ENCODE measurements around the gene MEGF6.
A peak's percentile ranks its signal among the peaks of the same experiment; 100 is the strongest.

The MEGF6 gene

DNA sequence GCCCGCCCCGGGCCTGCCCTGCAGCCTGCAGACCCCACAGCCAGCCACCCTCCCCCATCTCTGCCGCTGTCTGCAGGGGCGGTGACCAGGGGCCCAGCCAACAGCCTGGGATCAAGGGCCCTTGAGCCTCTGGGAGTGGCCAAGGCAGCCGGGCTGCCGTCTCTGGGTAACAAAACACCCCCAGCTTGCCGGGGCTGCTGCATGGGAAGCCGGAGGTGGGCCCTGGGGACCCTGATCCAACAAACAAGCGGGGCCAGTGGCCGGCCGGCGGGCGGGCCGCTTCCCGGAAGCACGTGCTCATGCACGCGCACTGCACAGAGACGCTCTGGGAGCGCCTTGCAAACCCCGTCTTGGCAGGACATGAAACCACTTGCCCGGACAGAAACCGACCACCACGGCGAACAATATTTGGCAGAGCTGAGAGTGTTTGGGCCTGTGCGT lies 13.2 kb downstream of the MEGF6 start:
- TF ChIP-seq, protein P1, sequence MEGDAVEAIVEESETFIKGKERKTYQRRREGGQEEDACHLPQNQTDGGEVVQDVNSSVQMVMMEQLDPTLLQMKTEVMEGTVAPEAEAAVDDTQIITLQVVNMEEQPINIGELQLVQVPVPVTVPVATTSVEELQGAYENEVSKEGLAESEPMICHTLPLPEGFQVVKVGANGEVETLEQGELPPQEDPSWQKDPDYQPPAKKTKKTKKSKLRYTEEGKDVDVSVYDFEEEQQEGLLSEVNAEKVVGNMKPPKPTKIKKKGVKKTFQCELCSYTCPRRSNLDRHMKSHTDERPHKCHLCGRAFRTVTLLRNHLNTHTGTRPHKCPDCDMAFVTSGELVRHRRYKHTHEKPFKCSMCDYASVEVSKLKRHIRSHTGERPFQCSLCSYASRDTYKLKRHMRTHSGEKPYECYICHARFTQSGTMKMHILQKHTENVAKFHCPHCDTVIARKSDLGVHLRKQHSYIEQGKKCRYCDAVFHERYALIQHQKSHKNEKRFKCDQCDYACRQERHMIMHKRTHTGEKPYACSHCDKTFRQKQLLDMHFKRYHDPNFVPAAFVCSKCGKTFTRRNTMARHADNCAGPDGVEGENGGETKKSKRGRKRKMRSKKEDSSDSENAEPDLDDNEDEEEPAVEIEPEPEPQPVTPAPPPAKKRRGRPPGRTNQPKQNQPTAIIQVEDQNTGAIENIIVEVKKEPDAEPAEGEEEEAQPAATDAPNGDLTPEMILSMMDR (IDR thresholded peaks at IDR 0.05; ENCODE audit: insufficient read depth, low read depth, low read length, missing control alignments), result no peak
- no peak overlapping the region for H3K4me3 ChIP-seq (ENCODE audit: low read depth, low read length)
- peak; percentile 35 for DNase-seq (ENCODE audit: low read depth)

- no peak overlapping the region for H3K4me3 ChIP-seq (ENCODE audit: low read depth, low read length)
- TF ChIP-seq, protein P1 (IDR thresholded peaks at IDR 0.05; ENCODE audit: insufficient read depth, low read depth, low read length, missing control alignments), result no peak
- DNase-seq (ENCODE audit: low read depth), result peak; percentile 14
These were observed 13.7 kb downstream of the MEGF6 start for GRCh38 chr1:3597599-3597964.

DNA sequence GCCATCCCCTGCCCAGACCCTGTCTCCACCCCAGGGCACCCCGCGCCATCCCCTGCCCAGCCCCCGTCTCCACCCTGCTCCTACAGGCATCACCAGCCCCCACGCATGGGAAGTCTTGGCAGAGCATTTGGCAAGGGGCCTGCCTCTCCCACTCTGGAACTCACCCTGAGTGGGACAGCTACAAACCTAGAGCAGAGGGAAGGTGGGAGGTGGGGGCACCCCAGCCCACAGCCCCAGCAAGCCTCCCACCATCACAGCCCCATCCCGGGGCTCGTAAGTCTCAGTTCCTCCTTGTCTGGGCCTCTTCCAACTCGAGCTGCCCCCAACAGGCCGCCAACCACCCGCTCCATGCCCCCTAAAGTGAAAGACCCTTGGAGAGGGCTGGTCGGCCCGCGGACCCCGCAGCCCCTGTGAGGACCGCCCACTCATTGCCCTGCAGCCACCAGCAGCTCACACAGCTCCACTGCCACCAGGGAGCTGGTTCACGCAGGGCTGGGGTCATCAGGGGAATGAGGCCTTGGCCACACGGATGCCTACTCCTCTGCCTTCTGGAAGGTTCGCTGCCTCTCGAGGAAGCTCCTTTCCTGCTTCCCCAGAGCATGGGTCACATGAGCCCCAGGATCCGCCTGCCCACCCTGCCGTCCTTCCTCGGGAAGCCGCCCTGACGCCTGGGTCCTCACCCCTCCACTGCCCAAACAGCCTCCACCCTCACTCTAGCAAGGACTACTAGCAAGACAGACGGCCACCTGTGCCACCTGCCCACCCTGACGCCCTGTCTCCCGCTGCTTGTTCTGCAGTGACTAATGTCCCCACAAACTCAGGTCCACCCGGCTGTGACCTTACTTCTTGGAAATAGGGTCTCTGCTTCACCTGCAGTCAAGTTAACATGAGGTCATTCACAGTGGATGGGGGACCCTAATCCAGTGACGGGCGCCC lies 14.4 kb downstream of the MEGF6 start:
- TF ChIP-seq, protein P1 (IDR thresholded peaks at IDR 0.05; ENCODE audit: insufficient read depth, low read depth, low read length, missing control alignments), result no peak
- H3K4me3 ChIP-seq (ENCODE audit: low read depth, low read length), result no peak overlapping the region
- no peak for DNase-seq (ENCODE audit: low read depth)

DNA sequence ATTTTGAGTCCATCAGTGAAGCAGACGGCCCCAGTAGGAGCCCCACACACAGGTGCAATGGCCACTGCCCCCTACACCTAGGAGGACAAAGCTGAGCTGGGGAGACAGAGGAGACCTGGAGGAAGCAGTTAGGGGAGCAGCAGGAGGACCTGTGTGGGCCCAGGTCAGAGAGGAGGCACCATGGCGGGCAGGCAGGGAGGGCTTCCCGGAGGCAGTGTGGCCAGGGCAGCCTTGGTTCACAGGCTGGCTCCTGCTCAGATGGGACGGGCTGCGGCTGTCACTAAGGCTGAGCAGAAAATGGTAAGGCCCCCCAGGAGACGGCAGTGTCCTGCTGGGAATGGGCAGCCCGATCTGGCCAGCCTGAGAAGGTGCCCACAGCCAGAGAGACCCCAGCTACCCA lies 15.4 kb downstream of the MEGF6 start:
- DNase-seq (ENCODE audit: low read depth), result no peak
- TF ChIP-seq, protein P1 (IDR thresholded peaks at IDR 0.05; ENCODE audit: insufficient read depth, low read depth, low read length, missing control alignments), result no peak
- H3K4me3 ChIP-seq (ENCODE audit: low read depth, low read length), result no peak overlapping the region

- TF ChIP-seq, protein P1 (IDR thresholded peaks at IDR 0.05; ENCODE audit: insufficient read depth, low read depth, low read length, missing control alignments), result no peak
- no peak overlapping the region for H3K4me3 ChIP-seq (ENCODE audit: low read depth, low read length)
- no peak for DNase-seq (ENCODE audit: low read depth)
These were observed 16.5 kb downstream of the MEGF6 start for GRCh38 chr1:3594706-3595377.

- TF ChIP-seq, protein P1 (IDR thresholded peaks at IDR 0.05; ENCODE audit: insufficient read depth, low read depth, low read length, missing control alignments), result no peak
- no peak overlapping the region for H3K4me3 ChIP-seq (ENCODE audit: low read depth, low read length)
- no peak for DNase-seq (ENCODE audit: low read depth)
These were observed 17.6 kb downstream of the MEGF6 start for GRCh38 chr1:3593745-3594144.
